IPS DF 6.9 (cell line): Measurements from ENCODE around the gene TENM3.
"Not testable (repeated sequence)": the region's sequence is repeated elsewhere in the genome, so short reads cannot be mapped to it uniquely, and the experiment has no call there.

Source experiments
- DNase-seq: peaks from one replicate; pipeline ENCODE4 v3.0.0-alpha.2; 2013; ENCODE audit warnings: low read depth, low spot score
- H3K27ac ChIP-seq: one replicate; pipeline ENCODE4 v1.5.1; 2013; ENCODE audit warnings: low read length, control low read depth
- H3K27me3 ChIP-seq: 2 replicates; pipeline ENCODE4 v1.6.1; 2013; ENCODE audit warnings: mild to moderate bottlenecking, low read length; ENCODE audit not compliant: control insufficient read depth, insufficient read depth
- H3K36me3 ChIP-seq: 2 replicates; pipeline ENCODE4 v1.6.1; 2013; ENCODE audit warnings: low read length; ENCODE audit not compliant: control insufficient read depth, insufficient read depth
- H3K4me1 ChIP-seq: 2 replicates; pipeline ENCODE4 v1.6.1; 2013; ENCODE audit warnings: low read length; ENCODE audit not compliant: control insufficient read depth, insufficient read depth
- H3K4me3 ChIP-seq: 2 replicates; pipeline ENCODE4 v1.5.1; 2013; ENCODE audit warnings: mild to moderate bottlenecking, low read length
- H3K9me3 ChIP-seq: 2 replicates; pipeline ENCODE4 v1.6.1; 2013; ENCODE audit warnings: low read length, inconsistent platforms; ENCODE audit not compliant: control insufficient read depth, insufficient read depth
- WGBS: extraction: QIAGEN DNeasy Blood & Tissue Kit; methylation state at CpG from one replicate; pipeline ENCODE4 v1.1.7; 2013; ENCODE audit warnings: mixed read lengths, missing lambda C conversion rate; ENCODE audit not compliant: insufficient read length, insufficient coverage; 5-methylcytosine and 5-hydroxymethylcytosine counted together

TENM3 gene

DNA sequence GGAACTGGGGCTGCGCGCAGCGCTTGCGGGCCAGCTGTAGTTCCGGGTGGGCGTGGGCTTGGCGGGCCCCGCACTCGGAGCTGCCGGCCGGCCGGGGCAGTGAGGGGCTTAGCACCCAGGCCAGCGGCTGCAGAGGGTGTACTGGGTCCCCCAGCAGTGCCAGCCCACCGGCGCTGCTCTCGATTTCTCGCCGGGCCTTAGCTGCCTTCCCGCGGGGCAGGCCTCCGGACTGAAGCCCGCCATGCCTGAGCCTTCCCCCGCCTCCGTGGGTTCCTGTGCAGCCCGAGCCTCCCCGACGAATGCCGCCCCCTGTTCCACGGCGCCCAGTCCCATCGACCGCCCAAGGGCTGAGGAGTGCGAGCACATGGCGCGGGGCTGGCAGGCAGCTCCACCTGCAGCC is 143.4 kb downstream of the TENM3 start:
- not testable (repeated sequence) for H3K36me3 ChIP-seq, H3K27me3 ChIP-seq, DNase-seq, H3K4me1 ChIP-seq, H3K4me3 ChIP-seq, H3K9me3 ChIP-seq, H3K27ac ChIP-seq
- WGBS: no CpG with 5 or more reads among the region's 35 CpGs

DNA sequence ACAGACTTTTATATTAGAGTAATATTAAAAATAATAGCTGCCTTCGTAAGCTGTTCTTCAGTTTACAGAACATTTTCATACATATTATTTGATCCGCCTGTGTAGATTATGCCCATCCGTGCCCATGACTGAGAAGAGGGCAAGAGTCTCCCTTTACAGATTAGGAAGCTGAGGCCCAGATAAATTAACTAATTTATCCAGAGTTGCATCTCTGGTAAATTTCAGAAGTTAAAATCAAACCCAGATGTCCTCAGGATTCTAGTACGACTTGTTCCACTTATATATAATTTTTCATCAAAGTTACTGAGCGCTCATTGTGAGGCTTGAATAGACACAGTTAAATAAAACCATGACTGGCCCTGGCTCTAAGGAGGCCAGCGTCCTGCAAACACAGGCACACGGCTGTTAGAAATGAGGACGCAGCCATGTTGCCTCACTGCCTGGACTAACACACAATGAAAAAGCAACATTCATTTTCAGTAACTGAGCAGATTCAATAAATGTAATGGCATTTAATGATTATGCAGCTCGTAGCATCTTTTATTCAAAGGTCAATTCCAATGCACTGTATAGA is 148.0 kb downstream of the TENM3 start:
- H3K4me3 ChIP-seq: no peak overlapping the region
- no CpG with 5 or more reads among the region's 9 CpGs for WGBS
- no peak for DNase-seq
- H3K36me3 ChIP-seq: no peaks in the 10 kb centered on the region
- H3K27me3 ChIP-seq: no peaks in the 10 kb centered on the region
- no peaks in the 10 kb centered on the region; the same call in 1 of the 2 replicates for H3K4me1 ChIP-seq
- H3K27ac ChIP-seq: no peak overlapping the region
- H3K9me3 ChIP-seq: no peaks in the 10 kb centered on the region

DNA sequence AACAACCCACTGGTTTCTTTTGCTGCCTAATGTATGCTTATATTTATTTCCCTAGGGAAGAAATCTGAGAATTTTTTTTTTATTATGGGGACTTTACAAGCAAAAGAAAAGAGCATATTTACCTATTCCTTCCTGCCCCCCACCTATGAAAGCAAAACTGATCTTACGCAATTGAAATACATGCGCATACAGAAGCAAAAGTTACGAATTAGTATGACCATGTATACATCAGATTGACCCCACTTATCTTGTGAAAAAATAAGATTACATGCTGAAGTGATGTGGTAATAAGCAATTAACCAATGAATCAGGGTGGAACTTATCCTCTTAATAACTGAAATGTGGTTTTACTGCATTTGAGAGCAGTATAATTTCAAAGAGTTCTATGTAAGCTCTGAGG is 151.0 kb downstream of the TENM3 start:
- no peaks in the 10 kb centered on the region for H3K36me3 ChIP-seq
- H3K27me3 ChIP-seq: no peaks in the 10 kb centered on the region
- peaks cover 1% of the 10 kb centered on the region; the same call in 1 of the 2 replicates for H3K4me1 ChIP-seq
- no peak overlapping the region for H3K4me3 ChIP-seq
- DNase-seq: no peak
- no peak overlapping the region for H3K27ac ChIP-seq
- WGBS: no CpG with 5 or more reads among the region's 3 CpGs
- no peaks in the 10 kb centered on the region for H3K9me3 ChIP-seq

DNA sequence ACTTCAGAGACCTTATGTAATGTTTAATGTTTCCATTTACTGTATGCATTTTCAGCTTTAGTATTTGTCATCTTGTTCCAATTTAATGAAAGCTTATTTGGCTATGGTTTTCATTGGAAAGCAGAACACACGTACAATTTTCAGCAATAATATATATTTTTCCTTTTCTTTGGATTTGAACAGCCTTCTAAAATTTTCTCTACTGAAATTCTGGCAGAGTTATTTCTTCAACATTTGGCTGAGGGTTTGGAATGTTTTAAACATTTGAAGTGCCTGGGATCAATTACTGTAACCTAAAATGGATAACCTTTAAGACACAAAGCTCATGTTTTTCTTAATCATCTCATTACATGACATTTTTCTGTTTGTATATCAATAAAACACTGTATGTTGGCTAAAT is 156.9 kb downstream of the TENM3 start:
- Histone ChIP-seq H3K27ac (no peak overlapping the region), H3K9me3 (no peaks in the 10 kb centered on the region), H3K27me3 (no peaks in the 10 kb centered on the region), H3K36me3 (no peaks in the 10 kb centered on the region), H3K4me1 (0 out of 2 replicates have a peak, but pooled peaks cover 1% of the 10 kb centered on the region), H3K4me3 (no peak overlapping the region)
- DNase-seq: no peak
- no CpG with 5 or more reads among the region's 1 CpG for WGBS

DNA sequence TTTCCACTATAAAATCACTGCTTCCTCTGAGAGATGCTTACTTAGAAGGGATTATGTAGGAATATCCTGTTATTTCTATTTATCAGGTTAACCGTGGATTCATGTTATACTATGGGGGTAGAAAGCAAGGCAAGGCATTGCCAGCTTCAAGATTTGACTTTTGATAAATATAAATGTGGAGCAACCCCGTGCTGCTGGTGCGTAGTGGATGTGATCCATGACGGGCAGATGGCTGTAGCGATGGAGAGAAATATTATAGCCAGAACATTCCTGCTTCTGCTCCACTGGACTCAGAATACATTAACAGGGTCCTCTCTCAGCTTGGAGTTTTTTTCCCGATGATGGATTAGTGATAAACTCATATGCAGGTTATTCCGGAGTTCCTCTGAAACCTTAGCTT is 157.6 kb downstream of the TENM3 start:
- Histone ChIP-seq H3K9me3 (no peaks in the 10 kb centered on the region), H3K4me1 (0 out of 2 replicates have a peak, but pooled peaks cover 1% of the 10 kb centered on the region), H3K36me3 (no peaks in the 10 kb centered on the region), H3K27ac (no peak overlapping the region), H3K4me3 (no peak overlapping the region), H3K27me3 (no peaks in the 10 kb centered on the region)
- DNase-seq: no peak
- WGBS: no CpG with 5 or more reads among the region's 7 CpGs

DNA sequence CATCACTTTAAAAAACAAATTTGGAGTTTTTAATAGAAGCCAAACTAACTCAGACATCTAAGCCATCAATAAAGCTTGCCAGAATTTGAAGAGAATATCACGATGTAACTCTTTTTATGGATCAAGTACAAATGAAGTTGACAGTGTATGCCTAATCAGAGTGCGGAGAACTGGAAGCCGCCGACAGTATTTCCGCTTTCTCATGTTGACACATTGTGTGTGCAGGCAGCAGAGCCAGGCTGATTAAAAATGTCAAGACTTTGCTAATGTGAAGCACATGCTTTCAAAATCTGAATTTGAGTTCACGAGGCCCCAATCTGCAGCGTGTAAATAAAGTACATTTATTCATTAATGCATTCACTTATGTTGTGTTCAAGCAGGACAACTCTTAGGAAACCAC is 161.2 kb downstream of the TENM3 start:
- no peaks in the 10 kb centered on the region for H3K9me3 ChIP-seq
- no peak overlapping the region for H3K4me3 ChIP-seq
- DNase-seq: no peak
- no peak overlapping the region for H3K27ac ChIP-seq
- H3K27me3 ChIP-seq: no peaks in the 10 kb centered on the region
- no CpG with 5 or more reads among the region's 7 CpGs for WGBS
- no peaks in the 10 kb centered on the region for H3K4me1 ChIP-seq
- no peaks in the 10 kb centered on the region for H3K36me3 ChIP-seq

DNA sequence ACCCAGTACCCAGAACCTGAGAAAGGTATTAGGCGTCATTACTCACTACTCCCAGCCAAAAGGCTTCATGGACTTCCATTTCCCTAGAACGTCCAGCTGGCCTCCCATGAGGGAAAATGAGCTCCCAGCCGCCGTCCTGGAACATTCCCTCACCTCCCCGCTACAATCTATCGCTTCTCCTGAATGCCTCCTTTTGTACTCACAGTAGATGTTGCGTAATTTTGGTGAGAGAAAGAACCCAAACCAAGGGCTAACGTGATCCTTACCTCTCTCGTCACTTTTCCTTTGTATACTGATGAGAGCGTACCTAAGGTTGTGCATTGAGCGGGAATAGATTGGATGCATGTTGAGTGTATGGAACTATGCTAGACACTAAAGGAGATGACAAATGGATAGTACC is 161.9 kb downstream of the TENM3 start:
- H3K27ac ChIP-seq: no peak overlapping the region
- H3K36me3 ChIP-seq: no peaks in the 10 kb centered on the region
- no peaks in the 10 kb centered on the region for H3K9me3 ChIP-seq
- no peak for DNase-seq
- no peak overlapping the region for H3K4me3 ChIP-seq
- WGBS: no CpG with 5 or more reads among the region's 11 CpGs
- H3K4me1 ChIP-seq: no peaks in the 10 kb centered on the region
- no peaks in the 10 kb centered on the region for H3K27me3 ChIP-seq

DNA sequence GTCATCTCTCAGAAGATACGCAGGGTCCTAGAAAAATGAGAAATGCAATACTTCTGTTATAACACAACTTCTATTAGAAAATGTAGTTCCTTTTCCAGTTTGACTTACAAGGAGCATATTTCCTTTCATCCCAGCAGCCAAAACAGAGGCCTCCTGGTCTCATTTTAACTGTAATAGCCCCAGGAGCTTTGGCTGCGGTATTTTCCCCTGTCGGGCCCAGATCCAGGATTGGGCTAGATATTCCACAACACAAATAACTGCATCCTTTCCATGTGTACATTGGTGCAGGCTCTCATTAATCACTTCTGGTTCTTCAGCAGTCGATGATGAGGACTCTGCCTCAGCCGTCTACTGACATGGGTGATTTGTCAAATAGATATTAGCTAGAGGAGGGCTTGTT is 166.1 kb downstream of the TENM3 start:
- Histone ChIP-seq H3K4me1 (peaks cover 1% of the 10 kb centered on the region; the same call in 1 of the 2 replicates), H3K4me3 (no peak overlapping the region), H3K36me3 (no peaks in the 10 kb centered on the region), H3K27ac (no peak overlapping the region), H3K9me3 (no peaks in the 10 kb centered on the region; the same call in 1 of the 2 replicates), H3K27me3 (no peaks in the 10 kb centered on the region)
- WGBS: no CpG with 5 or more reads among the region's 5 CpGs
- no peak for DNase-seq

DNA sequence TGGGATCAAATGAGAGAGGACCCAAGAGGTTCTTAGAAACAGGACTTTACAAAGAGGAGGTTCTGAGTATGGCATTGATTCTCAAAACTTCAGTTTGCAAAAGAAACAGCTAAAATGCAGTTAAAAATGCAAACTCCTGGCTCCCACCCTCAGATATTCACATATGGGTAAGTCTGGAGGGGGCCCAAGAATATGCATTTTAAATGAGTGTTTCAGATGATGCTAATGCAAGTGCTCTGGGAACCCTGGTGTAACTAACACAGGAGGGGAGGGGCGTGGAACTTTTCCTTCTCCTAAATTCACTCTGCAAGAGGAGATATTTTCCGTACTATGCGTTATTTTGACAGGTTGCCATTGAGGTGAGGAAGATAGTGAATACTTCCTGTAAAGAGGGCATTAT is 168.2 kb downstream of the TENM3 start:
- WGBS: no CpG with 5 or more reads among the region's 3 CpGs
- no peak for DNase-seq
- H3K9me3 ChIP-seq: no peaks in the 10 kb centered on the region; the same call in 1 of the 2 replicates
- H3K4me3 ChIP-seq: no peak overlapping the region
- no peaks in the 10 kb centered on the region for H3K36me3 ChIP-seq
- peaks cover 1% of the 10 kb centered on the region; the same call in 1 of the 2 replicates for H3K4me1 ChIP-seq
- no peaks in the 10 kb centered on the region for H3K27me3 ChIP-seq
- no peak overlapping the region for H3K27ac ChIP-seq

DNA sequence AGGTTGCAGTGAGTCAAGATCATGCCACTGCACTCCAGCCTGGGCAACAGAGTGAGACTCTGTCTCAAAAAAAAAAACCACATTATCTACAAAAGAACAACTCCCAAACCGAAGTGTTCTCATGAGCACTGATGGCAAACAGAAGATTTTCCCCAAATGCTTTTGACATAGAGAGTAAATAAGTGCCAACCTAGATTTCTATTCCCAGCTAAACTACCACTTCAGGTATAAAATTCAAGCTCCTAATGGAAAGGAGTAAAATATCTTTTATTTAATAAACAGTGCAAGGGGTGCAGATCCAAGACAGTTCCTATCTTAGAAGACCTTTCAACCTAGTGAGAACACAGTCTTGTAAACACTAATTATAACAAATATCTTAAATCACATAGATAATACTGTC is 170.3 kb downstream of the TENM3 start:
- DNase-seq: no peak
- no peaks in the 10 kb centered on the region for H3K27me3 ChIP-seq
- no peaks in the 10 kb centered on the region; the same call in 1 of the 2 replicates for H3K9me3 ChIP-seq
- H3K36me3 ChIP-seq: no peaks in the 10 kb centered on the region
- H3K27ac ChIP-seq: no peak overlapping the region
- WGBS: no CpG with 5 or more reads among the region's 1 CpG
- H3K4me1 ChIP-seq: peaks cover 1% of the 10 kb centered on the region; the same call in 1 of the 2 replicates
- H3K4me3 ChIP-seq: no peak overlapping the region

DNA sequence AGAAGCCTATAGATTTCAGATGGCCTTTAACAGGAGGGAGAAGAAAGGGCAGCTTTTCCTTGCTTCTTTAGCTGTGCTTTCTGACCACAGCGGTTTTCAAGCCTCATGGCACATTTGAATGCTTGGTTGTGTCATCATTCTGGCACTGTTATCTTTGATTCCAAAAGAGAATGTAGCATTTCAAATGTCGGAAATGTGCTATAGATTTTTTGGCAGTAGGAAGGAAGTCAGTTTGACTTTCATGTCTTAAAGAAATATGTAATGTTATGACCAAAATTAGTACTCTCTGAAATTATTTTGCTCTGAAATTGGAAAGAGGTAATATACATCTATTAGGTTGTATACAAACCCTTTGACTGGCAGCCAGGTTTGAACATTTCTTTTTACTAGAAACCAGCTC is 171.9 kb downstream of the TENM3 start:
- no peak for DNase-seq
- no CpG with 5 or more reads among the region's 2 CpGs for WGBS
- Histone ChIP-seq H3K36me3 (no peaks in the 10 kb centered on the region), H3K4me3 (no peak overlapping the region), H3K9me3 (no peaks in the 10 kb centered on the region; the same call in 1 of the 2 replicates), H3K27ac (no peak overlapping the region), H3K27me3 (0 out of 2 replicates have a peak, but pooled peaks cover under 1% of the 10 kb centered on the region), H3K4me1 (peaks cover 1% of the 10 kb centered on the region; the same call in 1 of the 2 replicates)
